Measurements from ENCODE around the gene SAXO1.
"Not testable (repeated sequence)": the region's sequence is repeated elsewhere in the genome, so short reads cannot be mapped to it uniquely, and the experiment has no call there.

SAXO1 gene

GRCh38 chr9:18997151-18997550 lies 35.9 kb downstream of the SAXO1 start:
- DNase-seq, result no peak

- no peak for DNase-seq
Measured at GRCh38 chr9:18996211-18996610, 36.8 kb downstream of the SAXO1 start.

GRCh38 chr9:18994263-18994916 lies 38.6 kb downstream of the SAXO1 start:
- no peak for DNase-seq

- not testable (repeated sequence) for DNase-seq
Measured at GRCh38 chr9:18991197-18991596, 41.8 kb downstream of the SAXO1 start.

GRCh38 chr9:18990494-18990893 lies 42.5 kb downstream of the SAXO1 start:
- DNase-seq, result no peak

- DNase-seq, result no peak
Measured at GRCh38 chr9:18989865-18990264, 43.1 kb downstream of the SAXO1 start.

- no peak for DNase-seq
Measured at GRCh38 chr9:18989097-18989496, 43.9 kb downstream of the SAXO1 start.

- no peak for DNase-seq
Measured at GRCh38 chr9:18988003-18988402, 45.0 kb downstream of the SAXO1 start.

- DNase-seq, result no peak
Measured at GRCh38 chr9:18985996-18986395, 47.0 kb downstream of the SAXO1 start.

- DNase-seq, result no peak
Measured at GRCh38 chr9:18985464-18985951, 47.5 kb downstream of the SAXO1 start.

GRCh38 chr9:18982262-18982620 lies 50.8 kb downstream of the SAXO1 start:
- no peak for DNase-seq

- no peak for DNase-seq
Measured at GRCh38 chr9:18981476-18982261, 51.3 kb downstream of the SAXO1 start.

GRCh38 chr9:18980189-18980588 lies 52.8 kb downstream of the SAXO1 start:
- no peak for DNase-seq

- DNase-seq, result no peak
Measured at GRCh38 chr9:18979367-18979766, 53.6 kb downstream of the SAXO1 start.

- no peak for DNase-seq
Measured at GRCh38 chr9:18978188-18978587, 54.8 kb downstream of the SAXO1 start.

- no peak for DNase-seq
Measured at GRCh38 chr9:18976709-18977531, 56.1 kb downstream of the SAXO1 start.

- DNase-seq, result no peak
Measured at GRCh38 chr9:18976221-18976708, 56.7 kb downstream of the SAXO1 start.

- no peak for DNase-seq
Measured at GRCh38 chr9:18973348-18973747, 59.7 kb downstream of the SAXO1 start.

- DNase-seq, result no peak
Measured at GRCh38 chr9:18972675-18973074, 60.3 kb downstream of the SAXO1 start.

GRCh38 chr9:18971909-18972308 lies 61.1 kb downstream of the SAXO1 start:
- no peak for DNase-seq

GRCh38 chr9:18971404-18971803 lies 61.6 kb downstream of the SAXO1 start:
- no peak for DNase-seq

GRCh38 chr9:18970393-18970792 lies 62.6 kb downstream of the SAXO1 start:
- DNase-seq, result no peak

GRCh38 chr9:18969128-18969527 lies 63.9 kb downstream of the SAXO1 start:
- no peak for DNase-seq

Data from SIG-M5 (cell line).